ENCODE results near the gene LMTK3.

LMTK3 gene, protein sequence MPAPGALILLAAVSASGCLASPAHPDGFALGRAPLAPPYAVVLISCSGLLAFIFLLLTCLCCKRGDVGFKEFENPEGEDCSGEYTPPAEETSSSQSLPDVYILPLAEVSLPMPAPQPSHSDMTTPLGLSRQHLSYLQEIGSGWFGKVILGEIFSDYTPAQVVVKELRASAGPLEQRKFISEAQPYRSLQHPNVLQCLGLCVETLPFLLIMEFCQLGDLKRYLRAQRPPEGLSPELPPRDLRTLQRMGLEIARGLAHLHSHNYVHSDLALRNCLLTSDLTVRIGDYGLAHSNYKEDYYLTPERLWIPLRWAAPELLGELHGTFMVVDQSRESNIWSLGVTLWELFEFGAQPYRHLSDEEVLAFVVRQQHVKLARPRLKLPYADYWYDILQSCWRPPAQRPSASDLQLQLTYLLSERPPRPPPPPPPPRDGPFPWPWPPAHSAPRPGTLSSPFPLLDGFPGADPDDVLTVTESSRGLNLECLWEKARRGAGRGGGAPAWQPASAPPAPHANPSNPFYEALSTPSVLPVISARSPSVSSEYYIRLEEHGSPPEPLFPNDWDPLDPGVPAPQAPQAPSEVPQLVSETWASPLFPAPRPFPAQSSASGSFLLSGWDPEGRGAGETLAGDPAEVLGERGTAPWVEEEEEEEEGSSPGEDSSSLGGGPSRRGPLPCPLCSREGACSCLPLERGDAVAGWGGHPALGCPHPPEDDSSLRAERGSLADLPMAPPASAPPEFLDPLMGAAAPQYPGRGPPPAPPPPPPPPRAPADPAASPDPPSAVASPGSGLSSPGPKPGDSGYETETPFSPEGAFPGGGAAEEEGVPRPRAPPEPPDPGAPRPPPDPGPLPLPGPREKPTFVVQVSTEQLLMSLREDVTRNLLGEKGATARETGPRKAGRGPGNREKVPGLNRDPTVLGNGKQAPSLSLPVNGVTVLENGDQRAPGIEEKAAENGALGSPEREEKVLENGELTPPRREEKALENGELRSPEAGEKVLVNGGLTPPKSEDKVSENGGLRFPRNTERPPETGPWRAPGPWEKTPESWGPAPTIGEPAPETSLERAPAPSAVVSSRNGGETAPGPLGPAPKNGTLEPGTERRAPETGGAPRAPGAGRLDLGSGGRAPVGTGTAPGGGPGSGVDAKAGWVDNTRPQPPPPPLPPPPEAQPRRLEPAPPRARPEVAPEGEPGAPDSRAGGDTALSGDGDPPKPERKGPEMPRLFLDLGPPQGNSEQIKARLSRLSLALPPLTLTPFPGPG (N-terminal part only)

GRCh38 chr19:48511800-48512503 is at the start of gene LMTK3:
Gene LMTK3, minus strand, starts transcription at chr19:48511835. Its CDS starts 259 bp downstream, at chr19:48511576.
- DNase-seq: no peak

DNA sequence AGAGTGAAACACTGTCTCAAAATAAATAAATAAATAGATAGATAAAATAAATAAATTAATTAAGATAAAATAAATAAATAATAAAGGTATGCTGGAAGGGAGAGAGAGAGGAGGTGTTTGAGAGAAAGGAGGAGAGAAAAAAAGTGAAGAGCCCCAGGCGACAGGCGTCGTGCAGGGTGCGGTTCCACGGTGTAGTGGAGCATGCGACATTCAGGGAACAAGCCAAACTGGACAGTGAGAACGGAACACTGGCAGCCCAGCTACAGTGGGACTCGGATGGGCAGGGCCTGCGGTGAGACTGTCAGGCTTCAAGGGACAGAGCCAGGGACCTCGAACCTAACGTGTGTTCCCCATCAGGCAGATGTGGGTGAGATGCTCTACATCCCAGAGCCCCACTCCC is 49.8 kb upstream of the LMTK3 start:
- no peak for DNase-seq

DNA sequence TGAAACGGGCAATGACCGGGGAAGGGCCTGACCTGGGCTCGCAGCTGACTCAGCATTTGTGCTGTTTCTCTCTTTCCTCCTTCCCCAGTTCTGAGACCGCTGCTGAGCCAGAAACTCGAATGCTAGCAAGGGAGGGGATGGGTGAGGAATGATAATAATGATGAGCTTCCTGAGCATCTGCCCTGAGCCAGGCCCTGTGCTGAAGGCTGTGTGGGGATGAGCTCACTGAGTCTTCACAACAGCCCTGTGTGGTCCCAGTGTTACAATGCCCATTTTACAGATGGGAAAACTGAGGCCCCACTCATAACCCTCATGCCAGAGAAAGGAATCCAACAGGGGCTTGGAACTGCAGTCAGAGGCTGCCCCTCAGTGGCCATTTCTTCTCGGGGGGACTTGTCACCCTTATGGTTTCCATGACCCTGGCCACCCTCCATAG is 48.5 kb upstream of the LMTK3 start:
- DNase-seq: no peak

DNA sequence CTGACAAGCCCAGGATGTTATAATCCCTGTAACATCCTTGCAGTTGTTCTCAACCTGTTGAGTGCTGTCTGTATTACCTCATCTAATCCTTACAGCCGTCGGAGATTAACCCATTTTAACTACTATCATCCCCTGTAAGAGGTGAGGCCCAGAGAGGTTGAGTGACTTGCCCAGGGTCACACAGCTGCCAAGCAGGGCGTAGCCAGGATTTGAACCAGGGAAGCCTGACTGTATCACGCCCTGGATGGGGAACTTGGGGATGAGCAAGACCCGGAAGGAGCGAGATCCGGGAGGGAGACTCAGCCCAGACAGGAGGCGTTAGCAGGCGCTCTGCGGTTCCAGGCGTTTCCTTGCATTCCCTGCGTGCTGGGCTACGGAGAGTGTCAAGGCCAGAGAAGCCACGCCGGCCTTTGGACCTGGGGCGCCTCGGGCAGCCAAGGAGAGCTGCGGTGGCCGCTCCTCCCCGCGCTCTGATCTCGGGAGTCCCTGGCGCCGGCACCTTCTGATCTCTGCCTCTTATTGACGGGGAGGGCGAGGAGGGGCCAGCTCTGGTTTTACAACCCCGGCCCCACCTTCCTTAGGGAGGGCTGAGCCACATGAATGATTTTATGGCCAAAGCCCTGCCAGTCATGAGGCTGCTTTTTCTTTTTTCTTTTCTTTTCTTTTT is 46.5 kb upstream of the LMTK3 start:
- DNase-seq: no peak

- DNase-seq: no peak
Measured at GRCh38 chr19:48556825-48557224, 45.2 kb upstream of the LMTK3 start.

DNA sequence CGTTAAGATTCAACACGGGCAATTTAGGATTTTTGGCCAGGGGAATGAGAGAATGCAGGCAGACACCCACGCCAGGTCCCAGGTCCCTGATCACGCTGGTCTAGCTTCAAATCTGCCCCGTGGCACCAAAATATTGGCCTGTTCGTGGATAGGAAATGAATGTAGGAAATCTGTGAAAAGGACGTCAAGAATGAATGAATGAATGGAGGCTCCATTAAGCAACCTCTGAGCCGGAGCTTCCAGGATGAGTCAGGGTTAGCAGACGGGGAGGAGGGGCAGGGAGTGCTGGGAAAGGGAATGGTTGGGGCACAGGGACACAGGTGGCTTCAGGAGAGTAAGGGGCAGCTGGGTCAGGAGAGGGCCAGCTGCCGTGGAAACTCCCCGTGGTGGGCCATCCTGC is 44.5 kb upstream of the LMTK3 start:
- DNase-seq: no peak

DNA sequence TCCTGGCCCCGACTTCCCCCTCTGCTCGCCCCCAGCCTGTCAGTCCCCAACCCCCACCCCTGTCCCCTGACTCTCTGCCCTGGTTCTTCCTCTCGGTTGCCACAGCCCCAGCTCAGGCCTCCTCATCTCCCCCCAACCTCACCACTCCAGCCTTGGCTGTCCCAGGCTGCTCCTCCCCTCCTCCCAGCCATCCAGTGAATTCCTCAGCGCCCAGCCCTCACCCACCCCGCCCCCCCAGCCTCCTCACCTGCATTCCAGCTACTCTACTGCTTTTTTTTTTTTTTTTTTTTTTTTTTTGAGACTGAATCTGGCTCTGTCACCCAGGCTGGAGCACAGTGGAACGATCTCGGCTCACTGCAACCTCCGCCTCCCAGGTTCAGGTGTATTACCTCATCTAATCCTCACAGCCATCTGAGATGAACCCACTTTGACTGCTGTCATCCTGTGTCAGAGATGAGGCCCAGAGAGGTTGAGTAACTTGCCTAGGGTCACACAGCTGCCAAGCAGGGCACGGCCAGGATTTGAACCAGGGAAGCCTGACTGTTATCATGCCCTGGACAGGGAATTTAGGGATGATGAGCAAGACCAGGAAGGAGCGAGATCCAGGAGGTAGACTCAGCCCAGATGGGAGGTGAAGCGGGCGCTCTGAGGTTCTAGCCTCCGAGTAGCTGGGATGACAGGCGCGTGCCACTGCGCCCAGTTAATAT is 42.9 kb upstream of the LMTK3 start:
- DNase-seq: no peak

DNA sequence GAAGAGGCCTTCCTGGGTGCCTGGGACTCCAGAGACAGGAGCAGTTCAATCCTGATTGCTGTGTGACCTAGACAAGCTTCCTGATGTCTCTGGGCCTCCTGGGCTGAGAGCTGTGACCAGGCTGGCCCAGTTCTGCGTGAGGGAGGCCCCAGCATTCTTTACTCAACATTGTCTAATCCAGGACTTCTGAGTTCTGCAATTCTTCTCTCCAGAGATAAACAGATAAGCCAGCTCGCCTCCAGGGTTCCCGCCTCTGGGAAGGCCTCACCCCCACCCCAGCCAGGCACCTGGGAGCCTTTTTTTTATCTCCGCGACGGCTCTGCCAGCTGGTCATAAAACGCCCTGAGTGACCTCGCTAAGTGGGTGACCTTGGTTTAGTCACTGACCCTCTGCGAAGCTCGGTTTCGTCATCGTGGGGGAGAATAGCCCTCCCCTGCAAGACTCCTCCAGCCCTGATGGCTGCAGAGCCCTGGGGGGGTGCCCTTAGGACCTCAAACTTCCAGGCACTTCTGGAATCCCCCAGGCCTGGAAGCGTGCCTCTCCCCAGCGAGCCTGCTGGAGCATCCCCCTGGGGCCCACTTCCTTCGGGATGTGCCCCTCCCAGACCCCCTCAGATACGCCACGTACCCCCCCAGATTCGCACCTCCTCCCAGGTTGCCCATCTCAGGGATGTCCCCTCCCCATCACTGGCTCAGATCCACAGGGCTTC is 42.2 kb upstream of the LMTK3 start:
- no peak for DNase-seq

DNA sequence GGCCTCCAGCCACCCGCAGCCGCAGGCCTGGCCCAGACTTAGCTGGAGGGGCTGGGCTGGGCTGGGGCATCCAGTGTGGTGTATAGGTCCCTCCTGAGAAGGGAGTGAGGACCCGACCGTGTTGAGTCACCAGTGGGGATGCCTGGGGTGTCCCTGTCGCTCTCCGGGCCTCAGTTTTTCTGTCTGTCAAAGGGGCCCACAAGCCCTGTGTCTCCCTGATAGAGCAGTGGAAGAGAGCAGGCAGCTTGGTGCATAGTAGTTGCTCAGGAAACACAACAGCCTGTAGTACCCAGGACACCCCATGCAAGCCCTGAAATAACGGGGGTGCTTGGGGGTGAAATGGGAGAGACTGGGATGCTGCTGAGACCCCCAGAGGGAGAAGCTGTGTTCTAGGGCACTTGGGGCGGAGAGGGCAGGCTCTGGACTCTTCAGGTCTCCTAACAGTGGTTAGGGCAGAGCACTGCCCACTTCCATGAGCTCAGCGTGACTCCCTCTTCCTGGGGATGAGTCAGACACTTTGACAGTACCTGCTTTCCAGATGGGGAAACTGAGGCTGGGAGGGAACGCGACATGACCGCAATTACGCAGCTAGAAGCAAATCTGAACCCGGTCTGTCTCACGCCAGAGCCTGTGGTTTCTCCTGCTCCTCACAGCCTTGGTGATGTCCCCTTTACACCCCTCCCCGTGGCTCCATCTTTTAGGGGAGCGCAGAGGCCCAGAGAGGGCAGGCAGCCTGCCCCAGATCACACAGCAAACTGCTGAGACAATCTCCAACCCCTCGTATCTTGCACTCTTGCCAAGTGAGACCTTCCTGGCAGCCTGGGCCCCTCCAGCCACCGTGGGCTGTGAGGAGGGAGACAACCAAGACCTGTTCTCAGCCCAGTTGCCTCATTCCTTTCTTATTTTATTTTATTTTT is 41.0 kb upstream of the LMTK3 start:
- DNase-seq: no peak

DNA sequence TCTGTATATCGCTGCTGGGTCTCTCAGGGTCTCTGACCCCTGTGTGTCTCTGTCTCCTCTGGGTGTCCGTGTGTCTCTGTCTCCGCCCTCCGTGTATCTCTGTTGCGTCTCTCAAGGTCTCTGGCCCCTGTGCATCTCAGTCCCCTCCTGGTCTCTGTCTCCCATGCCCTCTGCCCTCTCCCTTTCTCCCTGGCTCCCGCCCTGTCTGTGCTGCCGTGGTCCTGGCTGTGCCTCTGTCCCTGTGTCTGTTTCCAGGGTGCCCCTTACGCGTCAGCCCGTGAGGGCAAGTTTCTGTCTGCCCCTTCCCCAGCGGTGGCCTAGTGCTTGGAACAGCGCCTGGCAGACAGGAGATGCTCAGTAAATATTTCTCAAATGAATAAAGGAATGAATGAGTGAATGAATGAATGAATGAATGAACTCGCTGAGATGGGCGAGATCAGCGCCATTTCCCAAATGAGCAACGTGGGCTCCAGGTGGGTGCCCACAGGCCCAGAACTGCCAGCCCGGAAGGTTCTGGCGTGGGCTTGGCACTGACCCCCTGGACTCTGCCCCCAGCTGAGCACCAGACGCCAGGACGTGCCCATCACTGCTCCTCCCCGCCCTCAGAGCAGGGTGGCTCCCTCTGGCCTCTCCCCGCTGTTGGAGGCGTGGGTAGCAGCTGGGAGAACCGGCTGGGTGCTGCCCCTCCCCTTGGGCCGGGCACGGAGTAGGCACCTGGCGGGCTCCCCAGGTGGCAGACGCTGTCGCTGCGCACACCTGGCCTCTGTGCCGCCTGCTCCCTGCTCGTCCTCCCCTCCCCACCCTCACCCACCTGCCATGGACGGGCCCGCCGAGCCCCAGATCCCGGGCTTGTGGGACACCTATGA is 40.0 kb upstream of the LMTK3 start, which contains the start of gene SULT2B1:
SULT2B1 (plus strand) TSS at position 736 of the 866 bp plus-strand sequence; CDS start at position 817, 81 bp downstream.
- no peak for DNase-seq

DNA sequence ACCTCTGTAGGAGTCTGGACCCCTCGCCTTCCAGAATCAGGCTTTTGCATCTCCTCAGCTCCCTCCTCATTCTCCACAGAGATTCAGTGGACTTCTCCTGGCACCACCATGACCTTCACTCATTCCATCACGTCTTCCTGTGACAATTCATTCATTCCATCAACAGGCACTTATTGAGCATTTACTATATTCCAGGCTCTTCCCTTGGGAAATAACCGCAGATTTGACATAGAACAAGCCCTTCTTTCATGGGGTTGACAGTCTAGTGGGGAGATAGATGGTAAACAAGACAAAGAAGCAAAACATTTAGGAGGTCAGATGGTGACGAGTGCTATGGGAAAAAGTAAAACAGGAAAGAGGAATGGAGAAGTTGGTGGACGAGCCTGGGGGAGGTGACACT is 37.7 kb upstream of the LMTK3 start:
- DNase-seq: no peak

- no peak for DNase-seq
Measured at GRCh38 chr19:48548253-48548911, 36.7 kb upstream of the LMTK3 start.

DNA sequence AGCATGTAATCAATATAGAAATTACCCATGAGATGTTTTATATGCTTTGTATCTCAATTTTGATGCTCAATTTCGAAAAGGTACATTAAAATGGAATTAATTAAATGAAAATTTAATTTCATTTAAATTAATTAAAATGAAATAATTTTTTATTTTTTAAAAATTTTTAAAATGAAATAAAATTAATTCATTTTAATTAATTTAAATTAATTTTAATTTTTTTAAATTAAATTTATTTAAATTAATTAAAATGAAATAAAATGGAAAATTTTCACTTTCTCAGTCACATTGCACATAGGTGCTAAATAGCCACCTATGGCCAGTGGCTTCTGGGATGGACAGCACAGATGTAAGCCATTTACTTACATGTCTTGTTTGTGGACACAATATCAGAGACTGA is 36.1 kb upstream of the LMTK3 start:
- no peak for DNase-seq

GRCh38 chr19:48544856-48545750 is 33.5 kb upstream of the LMTK3 start:
- DNase-seq: no peak

- no peak for DNase-seq
Measured at GRCh38 chr19:48543121-48543710, 31.6 kb upstream of the LMTK3 start.

DNA sequence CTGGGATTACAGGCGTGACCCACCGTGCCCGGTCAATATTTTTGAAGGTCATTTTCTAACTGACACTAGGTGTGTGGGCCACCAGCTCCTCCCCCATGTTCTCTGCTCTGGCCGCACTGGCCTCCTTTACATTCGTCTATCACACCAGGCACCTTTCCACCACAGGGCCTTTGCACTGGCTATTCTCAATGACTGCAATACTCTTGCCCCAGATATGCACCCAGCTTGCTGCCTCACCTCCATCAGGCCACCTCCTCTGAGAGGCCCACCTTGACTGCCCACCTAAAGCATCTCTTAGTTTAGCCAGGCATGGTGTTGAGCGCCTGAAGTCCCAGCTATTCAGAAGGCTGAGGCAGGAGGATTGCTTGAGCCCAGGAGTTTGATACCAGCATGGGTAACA is 30.2 kb upstream of the LMTK3 start:
- DNase-seq: no peak

All from GF-D8 (cell line).